WTC11 (cell line): ENCODE results near the gene PFDN2.

ENCODE experiments used
- CTCF ChIP-seq: fragments of 200-600 bp; IDR thresholded peaks from 2 replicates; pipeline ENCODE4 v1.8.0; 2022; ENCODE audit warnings: antibody characterized with exemption
- GABPB1 ChIP-seq: sonication (generic); formaldehyde crosslinking; IDR thresholded peaks from 2 replicates; pipeline ENCODE4 v1.8.1; 2023; ENCODE audit warnings: mild to moderate bottlenecking, missing genetic modification reagents
- MYBL2 ChIP-seq: sonication (generic); formaldehyde crosslinking; IDR thresholded peaks from 2 replicates; pipeline ENCODE4 v1.8.1; 2023; ENCODE audit warnings: mild to moderate bottlenecking, moderate library complexity, missing genetic modification reagents
- NR1H2 ChIP-seq: sonication (generic); formaldehyde crosslinking; IDR thresholded peaks from 2 replicates; pipeline ENCODE4 v1.9.0; 2021; ENCODE audit warnings: mild to moderate bottlenecking, moderate library complexity, missing genetic modification reagents
- PRDM15 ChIP-seq: sonication (generic); formaldehyde crosslinking; IDR thresholded peaks from 2 replicates; pipeline ENCODE4 v1.8.0; 2022; ENCODE audit warnings: missing genetic modification reagents
- USF2 ChIP-seq: sonication (generic); formaldehyde crosslinking; IDR thresholded peaks from 2 replicates; pipeline ENCODE4 v1.8.1; 2023; ENCODE audit warnings: mild to moderate bottlenecking, missing genetic modification reagents, moderate library complexity

GRCh38 chr1:161066694-161067093 lies 51.1 kb downstream of the PFDN2 start:
- TF ChIP-seq NR1H2 (CRISPR knock-in tag) (no peak), CTCF (no peak), PRDM15 (no peak), MYBL2 (no peak), USF2 (CRISPR knock-in tag) (no peak), GABPB1 (CRISPR knock-in tag) (no peak)
